ENCODE results near the gene IQGAP2. TPM values are rescaled to one million over a fixed set of nuclear protein-coding genes. Genes with fewer than 3 reads are reported as not detected.

The IQGAP2 gene
- total RNA-seq, 1 donor from 2014 or later: 11.5 TPM

DNA sequence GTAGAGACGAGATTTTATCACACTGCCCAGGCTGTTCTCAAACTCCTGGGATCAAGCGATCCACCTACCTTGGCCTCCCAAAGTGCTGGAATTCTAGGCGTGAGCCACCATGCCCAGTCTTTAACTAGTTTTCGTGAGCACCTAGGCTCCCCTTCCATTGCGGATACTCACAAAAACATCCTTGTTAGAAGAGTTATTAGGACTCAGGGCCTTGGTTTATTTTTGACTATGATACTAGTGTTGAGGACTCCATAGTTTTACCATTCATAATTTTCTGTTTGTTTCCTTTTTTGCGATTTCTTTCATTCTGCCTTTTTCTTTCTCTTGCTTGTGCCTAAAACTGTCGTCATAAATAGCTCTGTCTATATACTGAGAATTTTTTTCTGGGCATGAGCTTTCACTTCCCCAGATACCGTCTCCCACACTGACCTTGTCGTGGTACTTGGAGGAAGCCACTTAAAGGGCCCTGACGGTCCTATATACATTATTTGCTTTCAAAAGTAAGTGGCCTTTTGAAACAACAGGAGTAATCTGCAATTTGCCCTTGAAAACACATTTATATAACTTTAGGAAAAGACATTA, 318.0 kb downstream of the IQGAP2 start:
- Histone ChIP-seq H3K9ac (ENCODE audit: low read depth in 1 of 3, low read length in 3 of 3) (no peak overlapping the region), H3K27ac (ENCODE audit: low read depth, low read length) (no peak overlapping the region), H3K4me3 (ENCODE audit: low read length in 3 of 3) (no peak overlapping the region), H3K27me3 (ENCODE audit: control insufficient read depth in 3 of 3, insufficient read depth in 3 of 3, low read length in 3 of 3) (peaks cover 8 to 11% (median 10%) of the 10 kb centered on the region in 3 donors), H3K9me3 (ENCODE audit: control insufficient read depth in 3 of 3, low read length in 3 of 3) (no peaks in the 10 kb centered on the region), H3K36me3 (ENCODE audit: control insufficient read depth in 3 of 3, insufficient read depth in 3 of 3, low read length in 3 of 3) (no peaks in the 10 kb centered on the region), H3K4me1 (ENCODE audit: control insufficient read depth in 3 of 3, insufficient read depth in 3 of 3, low read length in 3 of 3) (peaks cover 2 to 6% (median 6%) of the 10 kb centered on the region in 3 donors)

DNA sequence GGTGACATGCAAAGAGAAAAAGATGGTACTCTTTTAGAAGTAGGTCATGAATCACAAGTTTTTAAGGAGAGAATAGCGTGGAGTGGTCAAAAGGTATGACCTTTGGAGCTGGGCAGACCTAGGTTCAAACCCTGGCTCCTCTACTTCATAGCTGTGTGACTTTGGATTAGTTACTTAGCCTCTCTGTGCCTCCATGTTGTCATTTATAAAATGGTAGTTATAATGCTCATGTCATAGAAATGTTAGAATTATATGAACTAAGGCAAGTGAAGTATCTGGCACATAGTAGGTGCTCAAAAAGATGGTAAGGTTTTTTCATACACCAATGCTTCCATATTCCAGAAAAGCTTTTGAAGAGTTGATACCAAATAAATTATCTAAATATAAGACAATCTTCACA, 320.2 kb downstream of the IQGAP2 start:
- Histone ChIP-seq H3K4me3 (ENCODE audit: low read length in 3 of 3) (no peak overlapping the region), H3K9me3 (ENCODE audit: control insufficient read depth in 3 of 3, low read length in 3 of 3) (no peaks in the 10 kb centered on the region), H3K36me3 (ENCODE audit: control insufficient read depth in 3 of 3, insufficient read depth in 3 of 3, low read length in 3 of 3) (no peaks in the 10 kb centered on the region), H3K27ac (ENCODE audit: low read depth, low read length) (no peak overlapping the region), H3K9ac (ENCODE audit: low read depth in 1 of 3, low read length in 3 of 3) (no peak overlapping the region), H3K4me1 (ENCODE audit: control insufficient read depth in 3 of 3, insufficient read depth in 3 of 3, low read length in 3 of 3) (peaks cover 0 to 2% (median 0%) of the 10 kb centered on the region in 3 donors), H3K27me3 (ENCODE audit: control insufficient read depth in 3 of 3, insufficient read depth in 3 of 3, low read length in 3 of 3) (no peaks in the 10 kb centered on the region)

DNA sequence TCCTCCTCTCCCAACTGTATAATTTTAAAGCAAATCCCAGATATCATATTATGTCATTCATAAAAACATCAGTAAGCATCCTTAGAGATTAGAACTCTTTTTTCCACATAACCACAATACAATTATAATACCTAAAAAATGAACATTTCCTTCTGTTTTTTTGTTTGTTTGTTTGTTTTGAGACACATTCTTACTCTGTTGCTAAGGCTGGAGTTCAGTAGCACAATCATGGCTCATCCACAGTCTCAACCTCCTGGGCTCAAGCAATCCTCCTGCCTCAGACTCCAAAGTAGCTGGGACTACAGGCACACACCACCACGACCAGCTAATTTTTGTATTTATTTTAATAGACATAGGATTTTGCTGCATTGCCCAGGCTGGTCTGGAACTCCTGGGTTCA, 320.8 kb downstream of the IQGAP2 start:
- Histone ChIP-seq H3K9me3 (ENCODE audit: control insufficient read depth in 3 of 3, low read length in 3 of 3) (no peaks in the 10 kb centered on the region), H3K27me3 (ENCODE audit: control insufficient read depth in 3 of 3, insufficient read depth in 3 of 3, low read length in 3 of 3) (no peaks in the 10 kb centered on the region), H3K36me3 (ENCODE audit: control insufficient read depth in 3 of 3, insufficient read depth in 3 of 3, low read length in 3 of 3) (no peaks in the 10 kb centered on the region), H3K9ac (ENCODE audit: low read depth in 1 of 3, low read length in 3 of 3) (no peak overlapping the region), H3K27ac (ENCODE audit: low read depth, low read length) (no peak overlapping the region), H3K4me1 (ENCODE audit: control insufficient read depth in 3 of 3, insufficient read depth in 3 of 3, low read length in 3 of 3) (peaks cover 0 to 2% (median 0%) of the 10 kb centered on the region in 3 donors), H3K4me3 (ENCODE audit: low read length in 3 of 3) (no peak overlapping the region)

DNA sequence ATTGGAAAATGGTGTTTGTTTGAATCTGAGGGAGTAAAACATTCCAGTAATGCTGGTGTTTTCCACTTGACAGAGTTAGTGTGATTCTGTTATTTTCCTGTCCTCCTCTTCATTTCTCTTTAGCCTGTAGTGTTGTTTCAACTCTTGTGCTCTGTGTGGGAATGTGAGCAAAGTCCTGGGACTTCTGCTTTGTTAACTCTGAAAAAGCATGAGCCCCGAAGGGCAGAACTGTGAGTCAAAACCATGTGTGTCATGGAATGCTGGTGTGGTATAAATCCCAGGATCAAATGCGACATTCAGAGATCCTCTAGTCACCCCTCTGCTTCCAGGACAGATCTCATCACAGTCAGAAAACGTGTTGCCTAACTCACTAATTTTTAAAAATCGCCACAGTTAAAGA, 321.8 kb downstream of the IQGAP2 start:
- H3K36me3 ChIP-seq (ENCODE audit: control insufficient read depth in 3 of 3, insufficient read depth in 3 of 3, low read length in 3 of 3): no peaks in the 10 kb centered on the region
- no peak overlapping the region for H3K9ac ChIP-seq (ENCODE audit: low read depth in 1 of 3, low read length in 3 of 3)
- no peak overlapping the region for H3K27ac ChIP-seq (ENCODE audit: low read depth, low read length)
- H3K27me3 ChIP-seq (ENCODE audit: control insufficient read depth in 3 of 3, insufficient read depth in 3 of 3, low read length in 3 of 3): no peaks in the 10 kb centered on the region
- H3K4me1 ChIP-seq (ENCODE audit: control insufficient read depth in 3 of 3, insufficient read depth in 3 of 3, low read length in 3 of 3): peaks cover 0 to 2% (median 0%) of the 10 kb centered on the region in 3 donors
- H3K4me3 ChIP-seq (ENCODE audit: low read length in 3 of 3): no peak overlapping the region
- peaks cover 0 to under 1% (median 0%) of the 10 kb centered on the region in 3 donors for H3K9me3 ChIP-seq (ENCODE audit: control insufficient read depth in 3 of 3, low read length in 3 of 3)

DNA sequence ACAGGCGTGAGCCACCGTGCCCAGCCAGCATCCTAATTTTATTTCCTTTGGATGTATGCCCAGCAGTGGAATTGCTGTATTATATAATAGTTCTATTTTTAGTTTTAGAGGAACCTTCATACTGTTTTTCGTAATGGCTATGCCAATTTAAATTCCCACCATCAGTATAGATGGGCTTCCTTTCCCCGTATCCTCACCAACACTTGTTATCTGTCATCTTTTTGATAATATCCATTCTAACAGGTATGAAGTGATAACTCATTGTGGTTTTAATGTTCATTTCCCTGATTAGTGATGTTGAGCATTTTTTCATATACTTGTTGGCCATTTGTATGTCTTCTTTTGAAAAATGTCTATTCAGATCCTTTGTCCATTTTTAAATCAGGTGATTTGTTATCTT, 325.9 kb downstream of the IQGAP2 start:
- Histone ChIP-seq H3K9me3 (ENCODE audit: control insufficient read depth in 3 of 3, low read length in 3 of 3) (peaks cover 0 to 5% (median 0%) of the 10 kb centered on the region in 3 donors), H3K27me3 (ENCODE audit: control insufficient read depth in 3 of 3, insufficient read depth in 3 of 3, low read length in 3 of 3) (peaks cover 0 to 3% (median 0%) of the 10 kb centered on the region in 3 donors), H3K4me1 (ENCODE audit: control insufficient read depth in 3 of 3, insufficient read depth in 3 of 3, low read length in 3 of 3) (no peaks in the 10 kb centered on the region), H3K4me3 (ENCODE audit: low read length in 3 of 3) (no peak overlapping the region), H3K36me3 (ENCODE audit: control insufficient read depth in 3 of 3, insufficient read depth in 3 of 3, low read length in 3 of 3) (peaks cover 0 to 4% (median 2%) of the 10 kb centered on the region in 3 donors), H3K27ac (ENCODE audit: low read depth, low read length) (no peak overlapping the region), H3K9ac (ENCODE audit: low read depth in 1 of 3, low read length in 3 of 3) (no peak overlapping the region)

DNA sequence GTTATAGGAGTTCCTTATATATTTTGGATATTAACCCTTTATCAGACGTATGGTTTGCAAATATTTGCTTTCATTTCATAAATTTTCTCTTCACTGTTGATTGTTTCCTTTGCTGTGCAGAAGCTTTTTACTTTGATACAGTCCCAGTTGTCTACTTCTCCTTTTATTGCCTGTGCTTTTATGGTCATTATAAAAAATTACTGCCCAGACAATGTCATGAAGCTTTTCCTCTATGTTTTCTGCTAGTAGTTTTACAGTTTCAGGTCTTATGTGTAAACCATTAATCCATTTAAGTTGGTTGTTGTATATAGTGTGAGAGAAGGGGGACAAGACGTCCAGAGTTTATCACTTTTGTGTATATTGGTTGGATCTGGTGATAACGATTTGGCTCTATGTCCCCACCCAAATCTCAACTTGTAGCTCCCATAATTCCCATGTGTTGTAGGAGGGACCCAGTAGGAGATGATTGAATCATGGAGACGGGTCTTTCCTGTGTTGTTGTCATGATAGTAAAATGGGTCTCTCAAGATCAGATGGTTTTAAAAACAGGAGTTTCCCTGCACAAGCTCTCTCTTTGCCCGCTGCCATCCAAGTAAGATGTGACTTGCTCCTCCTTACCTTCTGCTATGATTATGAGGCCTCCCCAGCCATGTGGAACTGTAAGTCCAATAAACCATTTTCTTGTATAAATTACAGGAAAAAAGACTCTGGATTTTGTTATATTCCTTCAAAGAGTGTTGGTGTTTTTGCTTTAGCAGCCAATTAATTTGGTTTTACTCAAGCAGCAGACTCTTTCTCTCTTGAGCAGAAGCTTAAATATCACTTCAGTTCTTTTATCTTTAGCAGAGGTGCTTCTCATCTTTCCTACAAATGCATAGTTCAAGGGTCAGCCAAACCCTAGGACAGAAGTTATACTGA, 326.5 kb downstream of the IQGAP2 start:
- H3K9ac ChIP-seq (ENCODE audit: low read depth in 1 of 3, low read length in 3 of 3): no peak overlapping the region
- peaks cover 0 to 5% (median 0%) of the 10 kb centered on the region in 3 donors for H3K9me3 ChIP-seq (ENCODE audit: control insufficient read depth in 3 of 3, low read length in 3 of 3)
- no peaks in the 10 kb centered on the region for H3K4me1 ChIP-seq (ENCODE audit: control insufficient read depth in 3 of 3, insufficient read depth in 3 of 3, low read length in 3 of 3)
- H3K27me3 ChIP-seq (ENCODE audit: control insufficient read depth in 3 of 3, insufficient read depth in 3 of 3, low read length in 3 of 3): peaks cover 0 to 3% (median 0%) of the 10 kb centered on the region in 3 donors
- no peak overlapping the region for H3K27ac ChIP-seq (ENCODE audit: low read depth, low read length)
- no peak overlapping the region for H3K4me3 ChIP-seq (ENCODE audit: low read length in 3 of 3)
- peaks cover 0 to 4% (median 2%) of the 10 kb centered on the region in 3 donors for H3K36me3 ChIP-seq (ENCODE audit: control insufficient read depth in 3 of 3, insufficient read depth in 3 of 3, low read length in 3 of 3)

DNA sequence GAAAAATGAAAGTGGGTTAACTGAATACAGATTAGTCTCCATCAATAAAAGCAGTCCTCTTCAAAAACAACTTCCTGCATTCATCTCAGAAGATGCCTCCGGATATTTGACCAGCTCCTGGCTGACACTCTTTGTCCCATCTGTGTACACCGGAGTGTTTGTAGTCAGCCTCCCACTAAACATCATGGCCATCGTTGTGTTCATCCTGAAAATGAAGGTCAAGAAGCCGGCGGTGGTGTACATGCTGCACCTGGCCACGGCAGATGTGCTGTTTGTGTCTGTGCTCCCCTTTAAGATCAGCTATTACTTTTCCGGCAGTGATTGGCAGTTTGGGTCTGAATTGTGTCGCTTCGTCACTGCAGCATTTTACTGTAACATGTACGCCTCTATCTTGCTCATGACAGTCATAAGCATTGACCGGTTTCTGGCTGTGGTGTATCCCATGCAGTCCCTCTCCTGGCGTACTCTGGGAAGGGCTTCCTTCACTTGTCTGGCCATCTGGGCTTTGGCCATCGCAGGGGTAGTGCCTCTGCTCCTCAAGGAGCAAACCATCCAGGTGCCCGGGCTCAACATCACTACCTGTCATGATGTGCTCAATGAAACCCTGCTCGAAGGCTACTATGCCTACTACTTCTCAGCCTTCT, 329.4 kb downstream of the IQGAP2 start:
- Histone ChIP-seq H3K9ac (ENCODE audit: low read depth in 1 of 3, low read length in 3 of 3) (no peak overlapping the region), H3K9me3 (ENCODE audit: control insufficient read depth in 3 of 3, low read length in 3 of 3) (peaks cover 0 to 5% (median 0%) of the 10 kb centered on the region in 3 donors), H3K4me1 (ENCODE audit: control insufficient read depth in 3 of 3, insufficient read depth in 3 of 3, low read length in 3 of 3) (no peaks in the 10 kb centered on the region), H3K27me3 (ENCODE audit: control insufficient read depth in 3 of 3, insufficient read depth in 3 of 3, low read length in 3 of 3) (peaks cover 0 to 3% (median 0%) of the 10 kb centered on the region in 3 donors), H3K4me3 (ENCODE audit: low read length in 3 of 3) (no peak overlapping the region), H3K36me3 (ENCODE audit: control insufficient read depth in 3 of 3, insufficient read depth in 3 of 3, low read length in 3 of 3) (peaks cover 0 to 4% (median 2%) of the 10 kb centered on the region in 3 donors), H3K27ac (ENCODE audit: low read depth, low read length) (no peak overlapping the region)

DNA sequence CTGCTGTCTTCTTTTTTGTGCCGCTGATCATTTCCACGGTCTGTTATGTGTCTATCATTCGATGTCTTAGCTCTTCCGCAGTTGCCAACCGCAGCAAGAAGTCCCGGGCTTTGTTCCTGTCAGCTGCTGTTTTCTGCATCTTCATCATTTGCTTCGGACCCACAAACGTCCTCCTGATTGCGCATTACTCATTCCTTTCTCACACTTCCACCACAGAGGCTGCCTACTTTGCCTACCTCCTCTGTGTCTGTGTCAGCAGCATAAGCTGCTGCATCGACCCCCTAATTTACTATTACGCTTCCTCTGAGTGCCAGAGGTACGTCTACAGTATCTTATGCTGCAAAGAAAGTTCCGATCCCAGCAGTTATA, 329.9 kb downstream of the IQGAP2 start:
- no peaks in the 10 kb centered on the region for H3K4me1 ChIP-seq (ENCODE audit: control insufficient read depth in 3 of 3, insufficient read depth in 3 of 3, low read length in 3 of 3)
- no peak overlapping the region for H3K4me3 ChIP-seq (ENCODE audit: low read length in 3 of 3)
- H3K27ac ChIP-seq (ENCODE audit: low read depth, low read length): no peak overlapping the region
- peaks cover 0 to 5% (median 0%) of the 10 kb centered on the region in 3 donors for H3K9me3 ChIP-seq (ENCODE audit: control insufficient read depth in 3 of 3, low read length in 3 of 3)
- peaks cover 0 to 3% (median 0%) of the 10 kb centered on the region in 3 donors for H3K27me3 ChIP-seq (ENCODE audit: control insufficient read depth in 3 of 3, insufficient read depth in 3 of 3, low read length in 3 of 3)
- H3K36me3 ChIP-seq (ENCODE audit: control insufficient read depth in 3 of 3, insufficient read depth in 3 of 3, low read length in 3 of 3): peaks cover 0 to 4% (median 2%) of the 10 kb centered on the region in 3 donors
- no peak overlapping the region for H3K9ac ChIP-seq (ENCODE audit: low read depth in 1 of 3, low read length in 3 of 3)

DNA sequence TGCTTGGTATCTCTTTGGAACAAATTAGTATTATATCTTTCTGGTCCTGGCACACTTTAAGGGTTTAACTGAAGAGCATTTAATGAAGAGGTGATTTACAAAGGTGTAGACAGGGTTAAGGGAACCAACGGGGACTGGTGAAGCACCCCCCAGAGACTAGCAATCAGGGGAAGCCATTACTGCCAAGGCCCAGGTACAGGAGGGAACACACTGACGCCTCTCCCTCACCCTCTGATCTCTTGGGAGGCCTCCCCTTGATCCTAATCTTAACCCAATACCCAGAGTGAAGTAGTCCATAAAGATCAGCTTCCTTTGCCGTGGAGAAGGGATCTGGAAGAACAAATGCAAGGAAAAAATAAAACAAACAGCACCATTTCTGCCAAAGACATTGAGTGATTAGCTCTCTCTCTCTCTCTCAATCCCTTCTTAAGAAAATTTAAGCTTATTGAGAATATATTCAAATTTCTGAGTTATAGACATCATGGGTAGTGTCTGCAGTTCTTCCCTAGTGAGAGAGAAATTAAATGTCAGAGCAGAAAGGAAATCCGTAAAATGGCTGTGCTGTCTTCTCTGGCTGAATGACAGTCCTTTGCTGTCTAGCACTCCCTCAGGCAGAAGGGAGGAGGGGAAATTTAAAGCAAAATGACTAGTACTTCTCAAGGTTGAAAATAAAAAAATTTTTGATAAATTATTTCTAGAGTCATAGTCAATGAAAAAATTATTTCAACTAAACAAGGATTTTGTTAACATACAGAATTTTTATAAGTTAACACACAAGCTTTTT, 332.9 kb downstream of the IQGAP2 start:
- Histone ChIP-seq H3K9me3 (ENCODE audit: control insufficient read depth in 3 of 3, low read length in 3 of 3) (no peaks in the 10 kb centered on the region), H3K36me3 (ENCODE audit: control insufficient read depth in 3 of 3, insufficient read depth in 3 of 3, low read length in 3 of 3) (peaks cover 0 to 4% (median 2%) of the 10 kb centered on the region in 3 donors), H3K9ac (ENCODE audit: low read depth in 1 of 3, low read length in 3 of 3) (no peak overlapping the region), H3K27ac (ENCODE audit: low read depth, low read length) (no peak overlapping the region), H3K4me1 (ENCODE audit: control insufficient read depth in 3 of 3, insufficient read depth in 3 of 3, low read length in 3 of 3) (no peaks in the 10 kb centered on the region), H3K4me3 (ENCODE audit: low read length in 3 of 3) (no peak overlapping the region), H3K27me3 (ENCODE audit: control insufficient read depth in 3 of 3, insufficient read depth in 3 of 3, low read length in 3 of 3) (peaks cover 0 to 5% (median 0%) of the 10 kb centered on the region in 3 donors)

Measured in skeletal muscle tissue (tissue), 4 donors.